Activated naive CD4-positive, alpha-beta T cell treated with anti-CD3 and anti-CD28 coated beads, Interleukin-2, amount 50 U/mL, for 24 hours (primary cell): Measurements from ENCODE around the gene POLR3GL.

ENCODE experiments used
- H3K27ac Mint-ChIP-seq: one replicate; pipeline ENCODE4 v1.8.0; 2021; ENCODE audit warnings: mild to moderate bottlenecking, mixed read lengths
- H3K27me3 Mint-ChIP-seq: one replicate; pipeline ENCODE4 v1.8.0; 2021; ENCODE audit warnings: mixed read lengths
- H3K36me3 Mint-ChIP-seq: one replicate; pipeline ENCODE4 v1.8.0; 2021; ENCODE audit warnings: mixed read lengths
- H3K4me1 Mint-ChIP-seq: one replicate; pipeline ENCODE4 v1.8.0; 2021; ENCODE audit warnings: mixed read lengths
- H3K4me3 Mint-ChIP-seq: one replicate; pipeline ENCODE4 v1.8.0; 2021; ENCODE audit warnings: mild to moderate bottlenecking, mixed read lengths
- H3K9me3 Mint-ChIP-seq: one replicate; pipeline ENCODE4 v1.8.0; 2021; ENCODE audit warnings: mixed read lengths

Gene POLR3GL

GRCh38 chr1:145992502-145992936 is 28.0 kb downstream of the POLR3GL start:
- H3K4me1 Mint-ChIP-seq = peaks cover 60% of the 10 kb centered on the region
- no peaks in the 10 kb centered on the region for H3K9me3 Mint-ChIP-seq
- H3K27ac Mint-ChIP-seq = peak overlapping the region; percentile 99
- no peaks in the 10 kb centered on the region for H3K27me3 Mint-ChIP-seq
- peak overlapping the region; percentile 91 for H3K4me3 Mint-ChIP-seq
- peaks cover 28% of the 10 kb centered on the region for H3K36me3 Mint-ChIP-seq

GRCh38 chr1:145992958-145993617 is 28.6 kb downstream of the POLR3GL start:
- Mint-ChIP-seq H3K36me3 (peaks cover 28% of the 10 kb centered on the region), H3K4me1 (peaks cover 60% of the 10 kb centered on the region), H3K27me3 (no peaks in the 10 kb centered on the region), H3K9me3 (no peaks in the 10 kb centered on the region), H3K27ac (peak overlapping the region; percentile 99), H3K4me3 (peak overlapping the region; percentile 91)

GRCh38 chr1:145993618-145994390 is 29.3 kb downstream of the POLR3GL start:
- peaks cover 28% of the 10 kb centered on the region for H3K36me3 Mint-ChIP-seq
- H3K27ac Mint-ChIP-seq = peak overlapping the region; percentile 99
- peaks cover 60% of the 10 kb centered on the region for H3K4me1 Mint-ChIP-seq
- no peaks in the 10 kb centered on the region for H3K9me3 Mint-ChIP-seq
- H3K4me3 Mint-ChIP-seq = peak overlapping the region; percentile 91
- H3K27me3 Mint-ChIP-seq = no peaks in the 10 kb centered on the region

DNA sequence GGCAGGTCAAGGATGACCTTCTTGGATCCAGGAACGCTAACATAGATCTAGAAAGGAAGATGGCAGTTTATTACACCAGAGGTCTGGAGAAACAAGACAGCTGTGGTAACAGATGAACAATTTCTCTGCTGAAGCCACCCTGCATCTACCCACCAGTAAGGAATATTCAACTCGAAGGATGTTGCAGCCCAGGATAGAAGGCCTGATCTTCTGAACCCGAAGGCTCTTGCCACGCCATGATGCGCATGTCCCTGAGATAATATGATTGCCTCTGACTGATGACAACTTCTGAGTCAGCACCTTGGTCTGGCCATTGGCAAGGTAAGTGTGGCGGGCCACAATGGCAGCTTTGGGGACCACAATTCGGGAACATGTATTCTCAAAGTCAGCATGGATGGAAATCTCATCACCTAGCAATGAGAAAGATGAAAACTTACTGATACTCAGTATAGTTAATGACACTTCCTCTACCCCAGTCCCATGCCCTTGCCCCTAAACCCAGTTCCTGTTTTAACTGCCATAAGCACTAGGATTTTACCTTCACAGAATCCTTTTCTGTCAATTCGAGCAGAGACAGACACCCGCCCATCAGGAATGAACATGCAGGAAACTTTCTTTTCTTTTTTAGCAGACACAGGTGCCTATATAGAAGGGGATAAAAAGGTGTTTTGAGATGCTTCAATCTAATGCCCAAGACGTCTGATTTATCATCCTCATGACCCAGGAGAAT is 30.1 kb downstream of the POLR3GL start:
- H3K4me3 Mint-ChIP-seq = peak overlapping the region; percentile 91
- peak overlapping the region; percentile 99 for H3K27ac Mint-ChIP-seq
- no peaks in the 10 kb centered on the region for H3K27me3 Mint-ChIP-seq
- peaks cover 66% of the 10 kb centered on the region for H3K4me1 Mint-ChIP-seq
- H3K9me3 Mint-ChIP-seq = no peaks in the 10 kb centered on the region
- peaks cover 28% of the 10 kb centered on the region for H3K36me3 Mint-ChIP-seq

- H3K36me3 Mint-ChIP-seq = peaks cover 28% of the 10 kb centered on the region
- H3K27ac Mint-ChIP-seq = peak overlapping the region; percentile 99
- H3K4me1 Mint-ChIP-seq = peaks cover 70% of the 10 kb centered on the region
- H3K9me3 Mint-ChIP-seq = no peaks in the 10 kb centered on the region
- peak overlapping the region; percentile 91 for H3K4me3 Mint-ChIP-seq
- no peaks in the 10 kb centered on the region for H3K27me3 Mint-ChIP-seq
Measured at GRCh38 chr1:145995148-145995881, 30.8 kb downstream of the POLR3GL start.

DNA sequence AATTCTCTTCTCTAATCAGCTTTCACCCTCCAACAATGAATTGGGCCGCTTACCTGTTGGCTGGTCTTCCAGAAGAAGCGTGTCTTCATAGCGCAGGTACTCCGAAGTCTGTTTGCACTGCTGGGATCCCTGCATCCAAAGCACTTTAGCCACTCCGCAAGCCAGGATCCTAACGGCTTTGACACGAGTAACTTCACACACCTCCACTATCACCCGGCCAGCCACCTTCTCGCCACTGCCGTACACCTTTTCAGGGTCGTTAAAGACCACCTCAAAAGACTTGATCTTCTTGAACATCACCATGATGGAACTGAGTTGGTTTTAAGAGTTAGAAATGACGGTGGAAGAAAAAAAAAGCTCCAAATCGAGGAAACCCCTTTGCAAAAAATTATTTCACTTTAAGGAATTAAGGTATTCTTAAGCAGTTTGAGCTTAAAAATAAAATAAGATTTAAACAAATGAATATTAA is 31.5 kb downstream of the POLR3GL start:
- H3K9me3 Mint-ChIP-seq = no peaks in the 10 kb centered on the region
- H3K4me1 Mint-ChIP-seq = peaks cover 64% of the 10 kb centered on the region
- H3K36me3 Mint-ChIP-seq = peaks cover 28% of the 10 kb centered on the region
- peak overlapping the region; percentile 99 for H3K27ac Mint-ChIP-seq
- H3K27me3 Mint-ChIP-seq = no peaks in the 10 kb centered on the region
- peak overlapping the region; percentile 91 for H3K4me3 Mint-ChIP-seq

- Mint-ChIP-seq H3K27ac (peak within 1 kb of the TSS; percentile 99), H3K4me3 (peak within 1 kb of the TSS; percentile 91), H3K36me3 (peaks cover 28% of the 10 kb centered on the region), H3K27me3 (no peaks in the 10 kb centered on the region), H3K9me3 (no peaks in the 10 kb centered on the region), H3K4me1 (peaks cover 63% of the 10 kb centered on the region)
Measured at GRCh38 chr1:145996433-145997015, 32.0 kb downstream of the POLR3GL start, which contains the start of gene TXNIP. TXNIP (minus strand) TSS chr1:145996579; CDS start chr1:145996266, 313 bp downstream.

GRCh38 chr1:145997016-145997717 is 32.7 kb downstream of the POLR3GL start:
- H3K27me3 Mint-ChIP-seq = no peaks in the 10 kb centered on the region
- peaks cover 63% of the 10 kb centered on the region for H3K4me1 Mint-ChIP-seq
- H3K36me3 Mint-ChIP-seq = peaks cover 26% of the 10 kb centered on the region
- peak overlapping the region; percentile 91 for H3K4me3 Mint-ChIP-seq
- H3K27ac Mint-ChIP-seq = peak overlapping the region; percentile 99
- H3K9me3 Mint-ChIP-seq = no peaks in the 10 kb centered on the region

GRCh38 chr1:145997718-145998023 is 33.2 kb downstream of the POLR3GL start:
- peaks cover 59% of the 10 kb centered on the region for H3K4me1 Mint-ChIP-seq
- H3K9me3 Mint-ChIP-seq = no peaks in the 10 kb centered on the region
- peaks cover 22% of the 10 kb centered on the region for H3K36me3 Mint-ChIP-seq
- peak overlapping the region; percentile 99 for H3K27ac Mint-ChIP-seq
- H3K27me3 Mint-ChIP-seq = no peaks in the 10 kb centered on the region
- peak overlapping the region; percentile 91 for H3K4me3 Mint-ChIP-seq

- Mint-ChIP-seq H3K9me3 (no peaks in the 10 kb centered on the region), H3K4me3 (peak overlapping the region; percentile 80), H3K4me1 (peaks cover 57% of the 10 kb centered on the region), H3K27ac (peak overlapping the region; percentile 99), H3K27me3 (no peaks in the 10 kb centered on the region), H3K36me3 (peaks cover 7% of the 10 kb centered on the region)
Measured at GRCh38 chr1:145999321-146000024, 35.0 kb downstream of the POLR3GL start.

GRCh38 chr1:146001709-146002108 is 37.2 kb downstream of the POLR3GL start:
- Mint-ChIP-seq H3K36me3 (no peaks in the 10 kb centered on the region), H3K9me3 (no peaks in the 10 kb centered on the region), H3K4me3 (peak overlapping the region; percentile 31), H3K4me1 (peaks cover 80% of the 10 kb centered on the region), H3K27ac (peak overlapping the region; percentile 93), H3K27me3 (no peaks in the 10 kb centered on the region)

- H3K4me3 Mint-ChIP-seq = peak overlapping the region; percentile 67
- no peaks in the 10 kb centered on the region for H3K36me3 Mint-ChIP-seq
- H3K9me3 Mint-ChIP-seq = no peaks in the 10 kb centered on the region
- H3K27me3 Mint-ChIP-seq = no peaks in the 10 kb centered on the region
- peak overlapping the region; percentile 92 for H3K27ac Mint-ChIP-seq
- peaks cover 48% of the 10 kb centered on the region for H3K4me1 Mint-ChIP-seq
Measured at GRCh38 chr1:146007489-146008133, 43.1 kb downstream of the POLR3GL start.

- no peak overlapping the region for H3K4me3 Mint-ChIP-seq
- no peaks in the 10 kb centered on the region for H3K36me3 Mint-ChIP-seq
- no peaks in the 10 kb centered on the region for H3K27me3 Mint-ChIP-seq
- H3K4me1 Mint-ChIP-seq = peaks cover 35% of the 10 kb centered on the region
- H3K9me3 Mint-ChIP-seq = no peaks in the 10 kb centered on the region
- H3K27ac Mint-ChIP-seq = peak overlapping the region; percentile 30
Measured at GRCh38 chr1:146010126-146010738, 45.7 kb downstream of the POLR3GL start.
